Brain microvascular endothelial cell (primary cell): ENCODE measurements around the gene SERINC3.

Experiments used
- DNase-seq: peaks from one replicate; pipeline ENCODE4 v3.0.0-alpha.2; 2020
- H3K27ac ChIP-seq: fragments of 250-450 bp; sonication (Bioruptor Pico); 2 replicates; pipeline ENCODE4 v1.5.1; 2020; ENCODE audit warnings: mild to moderate bottlenecking, moderate library complexity
- H3K27me3 ChIP-seq: fragments of 250-450 bp; sonication (Bioruptor Pico); replicated peaks from 2 replicates; pipeline ENCODE4 v1.5.1; 2020; ENCODE audit warnings: mild to moderate bottlenecking
- H3K36me3 ChIP-seq: fragments of 250-450 bp; sonication (Bioruptor Pico); replicated peaks from 2 replicates; pipeline ENCODE4 v1.5.1; 2020; ENCODE audit warnings: mild to moderate bottlenecking
- H3K4me3 ChIP-seq: 2 replicates; pipeline ENCODE4 v1.5.1; 2011; ENCODE audit warnings: low read depth, mild to moderate bottlenecking, control low read depth, low read length, moderate library complexity
- CTCF ChIP-seq: IDR thresholded peaks from 2 replicates; pipeline ENCODE4 v1.5.1; 2011; ENCODE audit warnings: low read depth, mild to moderate bottlenecking, moderate library complexity, low read length, control low read depth, inconsistent platforms; ENCODE audit errors: missing control alignments
- in situ Hi-C: cut with HindIII; loops from 2 replicates; pipeline ENCODE4 v1.10.0; 2017; ENCODE audit warnings: low sequenced_read_pairs, low pct_ligation_motif_present

The SERINC3 gene

DNA sequence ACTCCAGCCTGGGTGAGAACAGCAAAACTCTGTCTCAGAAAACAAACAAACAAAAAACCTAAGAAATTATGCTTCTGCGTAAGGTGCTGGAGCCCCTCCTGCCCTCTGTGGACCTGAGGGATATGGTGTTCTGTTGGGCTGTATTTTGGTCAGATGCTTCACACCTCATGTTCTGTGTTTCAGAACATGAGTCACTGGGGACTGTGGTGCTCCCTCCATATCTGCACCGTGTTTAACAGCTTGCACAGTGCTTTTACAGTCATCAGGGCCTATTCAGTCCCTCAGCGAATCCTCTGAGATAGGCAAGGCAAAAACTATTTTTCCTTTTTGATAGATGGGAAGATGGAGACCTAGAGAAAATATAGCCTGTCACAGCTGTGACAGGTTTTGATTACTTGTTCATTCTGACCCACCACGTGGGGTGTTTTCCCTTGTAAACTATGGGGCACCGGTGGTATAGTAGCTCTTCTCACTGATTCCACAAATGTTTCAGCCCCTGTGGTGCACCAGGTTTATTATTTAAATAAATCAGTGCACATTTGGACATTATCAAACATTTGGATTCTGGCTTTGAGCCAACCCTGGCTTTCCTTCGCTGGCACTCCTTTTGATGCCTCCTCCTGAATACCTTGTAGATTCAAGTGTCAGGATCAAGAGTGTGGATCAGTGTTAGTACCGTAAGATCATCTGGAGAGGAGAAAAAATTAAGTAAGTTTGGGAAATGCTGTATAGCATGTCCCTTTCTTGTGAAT, 36.6 kb downstream of the SERINC3 start:
- H3K27ac ChIP-seq: no peak overlapping the region
- peaks cover 61% of the 10 kb centered on the region for H3K36me3 ChIP-seq
- in situ Hi-C loops: no loop called here
- TF ChIP-seq CTCF: no peak
- no peak overlapping the region for H3K4me3 ChIP-seq
- no peaks in the 10 kb centered on the region for H3K27me3 ChIP-seq
- no peak for DNase-seq

GRCh38 chr20:44483112-44483511, 38.8 kb downstream of the SERINC3 start:
- Histone ChIP-seq H3K27ac (no peak overlapping the region), H3K4me3 (no peak overlapping the region), H3K36me3 (peaks cover 43% of the 10 kb centered on the region), H3K27me3 (no peaks in the 10 kb centered on the region)
- in situ Hi-C loops: no loop called here
- DNase-seq: no peak
- no peak for TF ChIP-seq CTCF

- in situ Hi-C loops: no loop called here
- no peak overlapping the region for H3K27ac ChIP-seq
- DNase-seq: no peak
- no peak overlapping the region for H3K4me3 ChIP-seq
- no peaks in the 10 kb centered on the region for H3K27me3 ChIP-seq
- peaks cover 43% of the 10 kb centered on the region for H3K36me3 ChIP-seq
- TF ChIP-seq CTCF: no peak
These were observed 40.0 kb downstream of the SERINC3 start for GRCh38 chr20:44481719-44482416.

DNA sequence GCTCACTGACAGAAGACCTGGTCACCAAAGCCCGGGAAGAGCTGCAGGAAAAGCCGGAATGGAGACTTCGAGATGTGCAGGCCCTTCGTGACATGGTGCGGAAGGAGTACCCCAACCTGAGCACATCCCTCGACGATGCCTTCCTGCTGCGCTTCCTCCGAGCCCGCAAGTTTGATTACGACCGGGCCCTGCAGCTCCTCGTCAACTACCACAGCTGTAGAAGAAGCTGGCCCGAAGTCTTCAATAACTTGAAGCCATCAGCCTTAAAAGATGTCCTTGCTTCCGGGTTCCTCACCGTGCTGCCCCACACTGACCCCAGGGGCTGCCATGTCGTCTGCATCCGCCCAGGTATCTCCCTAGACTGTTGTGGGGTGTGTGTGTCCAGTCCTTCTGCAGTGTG, 41.8 kb downstream of the SERINC3 start:
- no peak for DNase-seq
- peaks cover 35% of the 10 kb centered on the region for H3K36me3 ChIP-seq

GRCh38 chr20:44479643-44480042, 42.2 kb downstream of the SERINC3 start:
- Histone ChIP-seq H3K36me3 (peaks cover 35% of the 10 kb centered on the region), H3K4me3 (no peak overlapping the region), H3K27me3 (no peaks in the 10 kb centered on the region), H3K27ac (no peak overlapping the region)
- no peak for TF ChIP-seq CTCF
- no peak for DNase-seq
- in situ Hi-C loops: no loop called here

More for the DNA sequence above, 41.8 kb downstream of the SERINC3 start:
- no peaks in the 10 kb centered on the region for H3K27me3 ChIP-seq
- H3K27ac ChIP-seq: no peak overlapping the region
- in situ Hi-C loops: no loop called here
- no peak for TF ChIP-seq CTCF
- H3K4me3 ChIP-seq: no peak overlapping the region

GRCh38 chr20:44478206-44478605, 43.7 kb downstream of the SERINC3 start:
- no peak for TF ChIP-seq CTCF
- Histone ChIP-seq H3K27ac (no peak overlapping the region), H3K27me3 (no peaks in the 10 kb centered on the region), H3K4me3 (no peak overlapping the region), H3K36me3 (peaks cover 23% of the 10 kb centered on the region)
- no peak for DNase-seq
- in situ Hi-C loops: no loop called here
